GM12878 (cell line): Measurements from ENCODE around the gene PCDHA7. TPM values are rescaled to one million over a fixed set of nuclear protein-coding genes. Genes with fewer than 3 reads are reported as not detected.

Experiments
- ATAC-seq: fragments of 200-7000 bp; cut with Tn5 transposase; 3 replicates; pipeline ENCODE4 v1.9.1; 2020; ENCODE audit warnings: mild to moderate bottlenecking, moderate library complexity
- Bru-seq: library from RNA; stranded (reverse); fragments of 400-500 nt; gene quantifications from one replicate; lab custom pipeline; 2021; lab: Mats Ljungman, UMichigan
- BruChase-seq, 2 experiments: library from RNA; stranded (reverse); fragments of 400-500 nt; gene quantifications; one replicate each; lab custom pipeline; 2021; lab: Mats Ljungman, UMichigan
- BruUV-seq: library from RNA; stranded (reverse); fragments of 400-500 nt; replicated peaks from 2 replicates; lab custom pipeline; 2021; lab: Mats Ljungman, UMichigan
- CTCF ChIA-PET: fragments of 300-600 bp; sonication (Branson Sonifier 250); formaldehyde crosslinking; extraction: SDS; loops from one replicate; lab custom pipeline; 2021; ENCODE audit warnings: inconsistent platforms; lab: Yijun Ruan, JAX
- POLR2A ChIA-PET: fragments of 350-600 bp; formaldehyde crosslinking; extraction: SDS; loops from one replicate; lab custom pipeline; 2021; ENCODE audit warnings: inconsistent platforms; lab: Charles Lee
- RAD21 ChIA-PET: fragments of 300-600 bp; sonication (Branson Sonifier 250); formaldehyde crosslinking; loops from one replicate; lab custom pipeline; 2023; ENCODE audit warnings: antibody characterized with exemption; ENCODE audit not compliant: unreplicated experiment; lab: Charles Lee
- SMC1A ChIA-PET: fragments of 300-600 bp; sonication (Branson Sonifier 250); formaldehyde crosslinking; loops from one replicate; lab custom pipeline; 2023; ENCODE audit not compliant: unreplicated experiment, uncharacterized antibody; lab: Charles Lee
- DNase-seq: peaks from one replicate; pipeline ENCODE4 v3.0.0-alpha.2; 2011; ENCODE audit warnings: low read depth, low spot score
- FAIRE-seq: peaks from 3 replicates; lab custom pipeline; 2011; peaks lifted over from hg19 to GRCh38; lab: Jason Lieb, UNC
- H2AFZ ChIP-seq: 2 replicates; pipeline ENCODE4 v1.6.0; 2011; ENCODE audit warnings: low read depth, low read length, control low read depth; ENCODE audit not compliant: control insufficient read depth
- H3K27ac ChIP-seq: 2 replicates; pipeline ENCODE4 v1.5.1; 2011; ENCODE audit warnings: control low read depth; ENCODE audit not compliant: control insufficient read depth, insufficient read depth
- H3K27me3 ChIP-seq, 2 experiments: replicated peaks in 1 of 2; 2 replicates each; pipeline versions ENCODE4 v1.6.0 to v1.6.1; 2011; ENCODE audit warnings: low read length in 1 of 2; ENCODE audit not compliant: control insufficient read depth in 2 of 2, insufficient read depth in 2 of 2
- H3K36me3 ChIP-seq, 2 experiments: 2 replicates each; pipeline ENCODE4 v1.5.1; 2011; ENCODE audit warnings: low read length in 1 of 2; ENCODE audit not compliant: control insufficient read depth in 2 of 2, insufficient read depth in 2 of 2
- H3K4me1 ChIP-seq: 2 replicates; pipeline ENCODE4 v1.6.1; 2011; ENCODE audit warnings: mild to moderate bottlenecking, low read length, moderate library complexity, mixed read lengths; ENCODE audit not compliant: control insufficient read depth, insufficient read depth
- H3K4me2 ChIP-seq: 2 replicates; pipeline ENCODE4 v1.6.0; 2011; ENCODE audit warnings: control low read depth; ENCODE audit not compliant: control insufficient read depth, insufficient read depth
- H3K4me3 ChIP-seq: fragments of 200-600 bp; sonication (generic); 2 replicates; pipeline ENCODE4 v1.5.1; 2016
- H3K79me2 ChIP-seq: 2 replicates; pipeline ENCODE4 v1.6.0; 2011; ENCODE audit warnings: low read length; ENCODE audit not compliant: control insufficient read depth, insufficient read depth
- H3K9ac ChIP-seq: 2 replicates; pipeline ENCODE4 v1.8.0; 2011; ENCODE audit warnings: low read length, control low read depth, mixed read lengths; ENCODE audit not compliant: control insufficient read depth, insufficient read depth
- H3K9me3 ChIP-seq: replicated peaks from 3 replicates; pipeline ENCODE4 v1.5.1; 2011; ENCODE audit warnings: mild to moderate bottlenecking, low read length; ENCODE audit not compliant: control insufficient read depth, insufficient read depth
- H4K20me1 ChIP-seq: 2 replicates; pipeline ENCODE4 v1.6.0; 2011; ENCODE audit not compliant: control insufficient read depth, insufficient read depth
- ATF3 ChIP-seq: IDR thresholded peaks from 2 replicates; pipeline ENCODE4 v1.6.1; 2011; ENCODE audit warnings: low read depth, mild to moderate bottlenecking, low read length, moderate library complexity, borderline replicate concordance; ENCODE audit errors: extremely low read depth
- CHD2 ChIP-seq: IDR thresholded peaks from 2 replicates; pipeline ENCODE4 v1.6.1; 2011; ENCODE audit warnings: low read depth, low read length, improper control_type of control experiment, borderline replicate concordance
- CTCF ChIP-seq, 3 experiments: IDR thresholded peaks in 2 of 3; conservative IDR thresholded peaks in 1 of 3; 2 replicates each; pipeline ENCODE4 v1.5.1; 2011; ENCODE audit warnings: low read depth in 3 of 3, low read length in 3 of 3, mild to moderate bottlenecking in 3 of 3, control low read depth in 2 of 3, moderate library complexity in 2 of 3, inconsistent platforms in 1 of 3, mixed read lengths in 1 of 3; ENCODE audit not compliant: control insufficient read depth in 2 of 3, insufficient read depth in 1 of 3; ENCODE audit errors: extremely low read depth in 1 of 3
- NFYB ChIP-seq: IDR thresholded peaks from 2 replicates; pipeline ENCODE4 v1.6.1; 2011; ENCODE audit warnings: low read depth, mild to moderate bottlenecking, low read length, improper control_type of control experiment, moderate library complexity; ENCODE audit not compliant: insufficient read depth
- NRF1 ChIP-seq: conservative IDR thresholded peaks from 2 replicates; pipeline ENCODE4 v1.6.1; 2011; ENCODE audit warnings: mild to moderate bottlenecking, low read depth, low read length, improper control_type of control experiment
- PBX3 ChIP-seq: IDR thresholded peaks from 2 replicates; pipeline ENCODE4 v1.6.1; 2011; ENCODE audit warnings: mild to moderate bottlenecking, low read depth, low read length, moderate library complexity; ENCODE audit not compliant: insufficient replicate concordance
- WGBS: methylation state at CpG from one replicate; pipeline ENCODE4 v1.1.6; 2016; ENCODE audit warnings: low lambda C conversion rate; ENCODE audit not compliant: insufficient replicate concordance, insufficient coverage; ENCODE audit errors: missing lambda C conversion rate; 5-methylcytosine and 5-hydroxymethylcytosine counted together
- in situ Hi-C: fragments of 300-500 bp; cut with MboI; formaldehyde crosslinking; loops from 9 replicates; pipeline ENCODE4 v1.14.3; 2018; ENCODE audit warnings: mixed read lengths
- intact Hi-C: fragments of 100-400 bp; cut with micrococcal nuclease; formaldehyde crosslinking; loops from one replicate; pipeline ENCODE4 v1.14.2; 2022; ENCODE audit not compliant: unreplicated experiment
- long read RNA-seq, 2 experiments: library from polyadenylated mRNA; unstranded; transcript quantifications; one replicate each; pipeline ENCODE4 v2.0.0, GENCODE V29; 2019 to 2020
- polyA minus RNA-seq, 3 experiments: library from RNA; depleted of rRNA, polyadenylated mRNA; stranded (reverse); fragments of >200 nt; gene quantifications; 2 replicates each; pipeline ENCODE4 v1.2.3, GENCODE V29; 2011
- polyA plus RNA-seq, 11 experiments: library from polyadenylated mRNA; depleted of rRNA in 4 of 11; unstranded in 6 of 11; stranded (reverse) in 5 of 11; fragments of >200 nt; fragmentation: Nextera tagmentation in 4 of 11; fragmentation: Illumina TruSeq in 1 of 11; extraction: Ambion mirVana in 4 of 11; extraction: Trizol in 1 of 11; gene quantifications; 1 replicate in 1 of 11; 2 replicates in 10 of 11; pipeline versions ENCODE4 v1.2.1 to v1.2.3, GENCODE V29; 2011 to 2016; ENCODE audit warnings: inconsistent platforms in 2 of 11, missing spikeins in 2 of 11, low read depth in 1 of 11
- total RNA-seq, 4 experiments: library from RNA; depleted of rRNA in 3 of 4; stranded (reverse); fragments of >200 nt in 3 of 4; fragmentation: Illumina TruSeq in 1 of 4; extraction: Trizol in 1 of 4; gene quantifications; 2 replicates each; pipeline versions ENCODE4 v1.2.1 to v1.2.3, GENCODE V29; 2013 to 2021
- TF ChIP-seq, protein P1 (sequence below): IDR thresholded peaks from 2 replicates; pipeline ENCODE4 v1.6.1; 2012; ENCODE audit warnings: mild to moderate bottlenecking, low read depth, low read length

The PCDHA7 gene
- total RNA-seq (2013; cell fraction: nucleolus; rRNA removed): not detected in 2 replicates
- total RNA-seq (2014; rRNA removed) (0.06 TPM in 1 of 2 replicates, not detected in the other), total RNA-seq (2014; rRNA removed; fragmentation: Illumina TruSeq; extraction: Trizol) (not detected in 2 replicates), total RNA-seq (2021) (0.08 TPM in 1 of 2 replicates, not detected in the other), polyA plus RNA-seq (2011; rRNA removed) (not detected in 2 replicates), polyA plus RNA-seq (2014; fragmentation: Illumina TruSeq; extraction: Trizol) (not detected in 2 replicates), polyA plus RNA-seq (2014; fragmentation: Nextera tagmentation; extraction: Ambion mirVana) (not detected), polyA plus RNA-seq (2014; rRNA removed) (0.06 TPM in 1 of 2 replicates, not detected in the other), polyA plus RNA-seq (2016; fragmentation: Nextera tagmentation; extraction: Ambion mirVana) (under 1 TPM in 1 of 2 experiments, not detected in 1; 0.05 TPM), polyA minus RNA-seq (2011; rRNA and poly(A)+ RNA removed) (not detected in 2 replicates), Bru-seq, nascent RNA (not detected), BruChase-seq, experiment 1, labeled RNA remaining after a 6-hour chase (not detected), BruChase-seq, experiment 2, labeled RNA remaining after a 2-hour chase (not detected)
- not detected for polyA plus RNA-seq (2011; ENCODE audit: low read depth)
- polyA plus RNA-seq (2011; cell fraction: cytosol; rRNA removed): not detected in 2 replicates
- not detected in 2 replicates for polyA plus RNA-seq (2011; cell fraction: nucleus; rRNA removed)
- 0.10 and 0.19 TPM in 2 replicates for polyA plus RNA-seq (2012)
- not detected in 2 replicates for polyA minus RNA-seq (2011; cell fraction: cytosol; rRNA and poly(A)+ RNA removed)
- polyA minus RNA-seq (2011; cell fraction: nucleus; rRNA and poly(A)+ RNA removed): 0.12 TPM in 1 of 2 replicates, not detected in the other
- long read RNA-seq, experiment 1: 0 reads
- long read RNA-seq, experiment 2: 0 reads

GRCh38 chr5:140833993-140834392, at the start of gene PCDHA7:
Gene PCDHA7, plus strand, starts transcription at chr5:140834269. Its CDS starts 115 bp downstream, at chr5:140834384.
- Histone ChIP-seq H3K27me3 (no peaks in the 10 kb centered on the region), H3K27ac (no peak within 1 kb of the TSS), H3K36me3 (no peaks in the 10 kb centered on the region), H3K4me1 (no peaks in the 10 kb centered on the region), H3K9ac (no peak within 1 kb of the TSS), H3K9me3 (no peaks in the 10 kb centered on the region; the same call in 2 of the 3 replicates), H2AFZ (no peak within 1 kb of the TSS), H3K79me2 (no peaks in the 10 kb centered on the region), H4K20me1 (no peaks in the 10 kb centered on the region), H3K4me3 (no peak within 1 kb of the TSS), H3K4me2 (no peak within 1 kb of the TSS)
- CTCF ChIA-PET: no interaction called here
- SMC1A ChIA-PET: no interaction called here
- in situ Hi-C loops: no loop called here
- ATAC-seq (no peak), FAIRE-seq (no peak), DNase-seq (no peak)
- intact Hi-C loops: no loop called here
- TF ChIP-seq CHD2: no peak
- no peak for TF ChIP-seq NRF1
- TF ChIP-seq NFYB: no peak
- TF ChIP-seq CTCF (IDR thresholded peaks at IDR 0.05 in 2 of 3, conservative IDR thresholded peaks at IDR 0.05 in 1 of 3; ENCODE audit: control insufficient read depth in 2 of 3, extremely low read depth in 1 of 3, insufficient read depth in 1 of 3, low read depth in 3 of 3, low read length in 3 of 3): 0 out of 6 replicates have a peak, but pooled peaks of 1 of the 3 experiments have one; percentile 4
- TF ChIP-seq, protein P1, sequence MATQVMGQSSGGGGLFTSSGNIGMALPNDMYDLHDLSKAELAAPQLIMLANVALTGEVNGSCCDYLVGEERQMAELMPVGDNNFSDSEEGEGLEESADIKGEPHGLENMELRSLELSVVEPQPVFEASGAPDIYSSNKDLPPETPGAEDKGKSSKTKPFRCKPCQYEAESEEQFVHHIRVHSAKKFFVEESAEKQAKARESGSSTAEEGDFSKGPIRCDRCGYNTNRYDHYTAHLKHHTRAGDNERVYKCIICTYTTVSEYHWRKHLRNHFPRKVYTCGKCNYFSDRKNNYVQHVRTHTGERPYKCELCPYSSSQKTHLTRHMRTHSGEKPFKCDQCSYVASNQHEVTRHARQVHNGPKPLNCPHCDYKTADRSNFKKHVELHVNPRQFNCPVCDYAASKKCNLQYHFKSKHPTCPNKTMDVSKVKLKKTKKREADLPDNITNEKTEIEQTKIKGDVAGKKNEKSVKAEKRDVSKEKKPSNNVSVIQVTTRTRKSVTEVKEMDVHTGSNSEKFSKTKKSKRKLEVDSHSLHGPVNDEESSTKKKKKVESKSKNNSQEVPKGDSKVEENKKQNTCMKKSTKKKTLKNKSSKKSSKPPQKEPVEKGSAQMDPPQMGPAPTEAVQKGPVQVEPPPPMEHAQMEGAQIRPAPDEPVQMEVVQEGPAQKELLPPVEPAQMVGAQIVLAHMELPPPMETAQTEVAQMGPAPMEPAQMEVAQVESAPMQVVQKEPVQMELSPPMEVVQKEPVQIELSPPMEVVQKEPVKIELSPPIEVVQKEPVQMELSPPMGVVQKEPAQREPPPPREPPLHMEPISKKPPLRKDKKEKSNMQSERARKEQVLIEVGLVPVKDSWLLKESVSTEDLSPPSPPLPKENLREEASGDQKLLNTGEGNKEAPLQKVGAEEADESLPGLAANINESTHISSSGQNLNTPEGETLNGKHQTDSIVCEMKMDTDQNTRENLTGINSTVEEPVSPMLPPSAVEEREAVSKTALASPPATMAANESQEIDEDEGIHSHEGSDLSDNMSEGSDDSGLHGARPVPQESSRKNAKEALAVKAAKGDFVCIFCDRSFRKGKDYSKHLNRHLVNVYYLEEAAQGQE: no peak
- TF ChIP-seq ATF3: no peak
- no peak for TF ChIP-seq PBX3
- RAD21 ChIA-PET: no interaction called here
- BruUV-seq: no TSS peak
- POLR2A ChIA-PET: no interaction called here
- 25% methylated on average over 8 of the region's 8 CpGs for WGBS
